GM06990 (cell line): ENCODE measurements around the gene CCNF.

Source experiments
- DNase-seq: peaks from one replicate; pipeline ENCODE4 v3.0.0-alpha.2; 2011; ENCODE audit not compliant: insufficient read length; ENCODE audit errors: extremely low read depth
- H3K27me3 ChIP-seq: replicated peaks from 2 replicates; pipeline ENCODE4 v1.6.0; 2011; ENCODE audit warnings: low read length; ENCODE audit not compliant: control insufficient read depth, insufficient read depth
- H3K36me3 ChIP-seq: 2 replicates; pipeline ENCODE4 v1.5.1; 2011; ENCODE audit warnings: low read length; ENCODE audit not compliant: control insufficient read depth, insufficient read depth
- H3K4me3 ChIP-seq: replicated peaks from 2 replicates; pipeline ENCODE4 v1.5.1; 2011; ENCODE audit warnings: low read depth, mild to moderate bottlenecking, control low read depth, low read length
- CTCF ChIP-seq: IDR thresholded peaks from 2 replicates; pipeline ENCODE4 v1.5.1; 2011; ENCODE audit warnings: low read length, control low read depth, mild to moderate bottlenecking, inconsistent platforms; ENCODE audit not compliant: insufficient read depth, poor library complexity, severe bottlenecking

CCNF gene

GRCh38 chr16:2500918-2501750, 71.9 kb downstream of the CCNF start:
- H3K36me3 ChIP-seq: peaks cover 2% of the 10 kb centered on the region
- no peak overlapping the region for H3K4me3 ChIP-seq
- DNase-seq: peak; percentile 81

DNA sequence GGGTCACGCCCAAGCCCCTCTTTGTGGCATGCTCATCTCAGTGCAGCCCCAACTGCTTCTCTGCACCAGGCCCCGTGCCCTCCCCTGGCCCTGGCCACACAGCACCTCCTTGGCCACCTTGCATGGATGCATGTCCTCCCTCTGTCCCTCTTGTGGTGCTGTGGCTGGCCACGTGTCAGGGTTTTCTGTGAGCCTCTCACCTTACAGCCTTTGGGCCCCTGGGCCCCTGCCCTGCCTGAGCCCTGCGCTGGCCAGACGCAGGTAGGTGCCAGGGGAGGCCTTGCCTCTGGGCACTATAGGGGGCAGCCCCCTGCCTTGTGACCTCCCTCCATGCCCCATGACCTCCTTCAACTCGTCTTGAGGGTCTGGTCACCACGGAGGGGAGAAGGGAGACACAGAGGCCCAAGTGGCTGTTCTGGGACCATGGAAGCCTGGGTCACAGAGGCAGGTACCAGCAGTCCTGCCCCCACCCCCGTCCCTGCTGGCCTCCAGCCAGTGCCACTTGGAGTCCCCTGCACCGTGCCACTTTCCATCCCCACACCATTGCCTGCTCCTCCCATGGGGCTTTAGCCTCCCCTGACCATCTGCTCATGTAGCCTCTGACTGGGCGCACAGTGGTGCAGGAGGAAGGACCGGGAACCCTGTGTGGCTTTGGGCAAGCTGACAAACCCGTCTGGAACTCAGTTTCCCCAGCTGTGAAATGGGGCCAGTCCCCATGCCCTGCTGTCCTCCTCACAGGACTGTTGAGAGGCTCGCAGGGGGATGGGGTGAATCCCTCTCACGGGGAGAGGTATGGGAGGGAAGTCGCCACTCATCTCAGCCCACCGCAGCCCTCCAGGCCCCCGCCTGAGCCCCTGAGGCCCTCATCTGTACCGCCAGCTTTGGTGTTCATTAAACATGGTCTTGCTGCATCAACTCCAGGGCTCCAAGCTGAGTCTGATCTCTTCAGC, 73.0 kb downstream of the CCNF start:
- TF ChIP-seq CTCF: no peak
- DNase-seq: no peak
- H3K4me3 ChIP-seq: no peak overlapping the region
- H3K36me3 ChIP-seq: peaks cover 2% of the 10 kb centered on the region
- H3K27me3 ChIP-seq: no peaks in the 10 kb centered on the region

More at GRCh38 chr16:2500918-2501750, 71.9 kb downstream of the CCNF start:
- H3K27me3 ChIP-seq: no peaks in the 10 kb centered on the region
- peak; percentile 96 for TF ChIP-seq CTCF

DNA sequence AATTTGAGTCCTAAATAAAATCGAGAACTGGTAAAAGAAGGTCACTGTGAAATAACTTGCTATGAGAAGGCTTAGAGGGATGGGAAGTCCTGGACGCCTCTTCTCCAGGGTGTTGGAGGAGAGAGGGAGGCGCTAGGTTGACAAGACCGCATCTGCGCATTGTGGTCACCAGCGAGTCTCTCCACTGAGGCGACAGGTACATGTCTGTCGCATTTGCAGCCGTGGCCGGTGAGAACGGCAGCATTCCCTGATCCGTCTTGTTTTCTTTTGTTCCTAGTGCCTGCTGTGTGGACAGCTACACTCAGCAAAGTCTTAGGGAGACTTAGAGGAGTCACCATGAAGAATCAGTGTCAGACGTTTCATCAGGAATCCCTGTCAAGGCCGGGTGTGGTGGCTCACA, 76.4 kb downstream of the CCNF start:
- no peaks in the 10 kb centered on the region for H3K27me3 ChIP-seq
- no peak for TF ChIP-seq CTCF
- DNase-seq: no peak
- H3K4me3 ChIP-seq: no peak overlapping the region
- no peaks in the 10 kb centered on the region for H3K36me3 ChIP-seq

- no peaks in the 10 kb centered on the region for H3K36me3 ChIP-seq
- peak; percentile 48 for DNase-seq
- no peak overlapping the region for H3K4me3 ChIP-seq
- TF ChIP-seq CTCF: peak; percentile 35
- no peaks in the 10 kb centered on the region for H3K27me3 ChIP-seq
Observed at GRCh38 chr16:2507052-2507659, 77.9 kb downstream of the CCNF start.

GRCh38 chr16:2507665-2508064, 78.4 kb downstream of the CCNF start:
- Histone ChIP-seq H3K4me3 (no peak overlapping the region), H3K36me3 (no peaks in the 10 kb centered on the region), H3K27me3 (no peaks in the 10 kb centered on the region)
- no peak for DNase-seq
- TF ChIP-seq CTCF: no peak
